ELF-1 (cell line): ENCODE measurements around the gene VWA5B2.
A peak's percentile ranks its signal among the peaks of the same experiment; 100 is the strongest.

Source experiments
- DNase-seq: peaks from one replicate; pipeline ENCODE4 v3.0.0-alpha.2; 2016; ENCODE audit warnings: low read depth, low spot score

VWA5B2 gene

GRCh38 chr3:184223946-184224345 lies 5.4 kb upstream of the VWA5B2 start:
- no peak for DNase-seq

GRCh38 chr3:184227481-184227935 lies 1.9 kb upstream of the VWA5B2 start:
- peak; percentile 60 for DNase-seq

DNA sequence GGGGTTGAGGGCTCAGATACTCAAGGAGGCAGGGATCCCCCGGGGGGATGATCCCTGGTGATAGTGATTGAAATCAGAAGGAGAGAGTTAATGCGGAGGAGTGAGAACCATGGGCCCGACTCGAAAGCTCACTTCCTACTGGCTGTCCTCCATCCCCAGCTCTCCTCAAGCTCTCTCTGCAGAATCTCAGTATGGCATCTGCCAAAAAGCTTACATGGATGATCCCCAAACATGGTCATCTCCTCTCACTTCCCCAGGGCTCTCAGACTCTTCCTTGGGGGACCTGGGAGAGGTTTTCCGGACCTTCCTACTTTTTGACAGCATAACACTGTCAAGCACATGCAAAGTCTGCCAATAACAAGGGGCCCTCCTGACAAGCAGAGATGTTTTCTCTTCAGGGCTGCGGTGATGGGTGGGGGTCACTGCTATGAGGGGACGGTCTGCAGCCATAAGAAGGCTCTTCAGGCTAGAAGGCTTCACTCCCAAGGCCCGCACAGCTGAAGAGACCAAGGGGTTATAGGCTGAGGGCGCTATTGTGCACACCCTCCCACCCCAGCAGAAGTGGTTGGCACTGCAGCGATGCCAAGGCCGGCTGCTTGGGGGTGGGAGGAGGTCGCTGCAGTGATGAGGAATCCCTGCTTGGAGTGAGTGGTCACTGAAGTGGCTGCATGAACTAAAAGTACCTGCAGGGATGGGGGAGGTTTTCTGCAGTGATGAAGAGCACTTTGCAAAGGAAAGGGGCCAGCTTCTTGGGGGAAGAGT lies 828 bp upstream of the VWA5B2 start:
- DNase-seq, result no peak

- no peak for DNase-seq
Measured at GRCh38 chr3:184230081-184230602, 757 bp downstream of the VWA5B2 start.

- DNase-seq, result no peak
Measured at GRCh38 chr3:184230603-184231528, 1.5 kb downstream of the VWA5B2 start.

GRCh38 chr3:184231671-184232070 lies 2.3 kb downstream of the VWA5B2 start:
- no peak for DNase-seq

- DNase-seq, result no peak
Measured at GRCh38 chr3:184233127-184233843, 3.9 kb downstream of the VWA5B2 start.

- DNase-seq, result no peak
Measured at GRCh38 chr3:184234224-184234623, 4.8 kb downstream of the VWA5B2 start.

GRCh38 chr3:184234671-184235380 lies 5.4 kb downstream of the VWA5B2 start:
- DNase-seq, result no peak

GRCh38 chr3:184235381-184236032 lies 6.1 kb downstream of the VWA5B2 start:
- DNase-seq, result no peak

DNA sequence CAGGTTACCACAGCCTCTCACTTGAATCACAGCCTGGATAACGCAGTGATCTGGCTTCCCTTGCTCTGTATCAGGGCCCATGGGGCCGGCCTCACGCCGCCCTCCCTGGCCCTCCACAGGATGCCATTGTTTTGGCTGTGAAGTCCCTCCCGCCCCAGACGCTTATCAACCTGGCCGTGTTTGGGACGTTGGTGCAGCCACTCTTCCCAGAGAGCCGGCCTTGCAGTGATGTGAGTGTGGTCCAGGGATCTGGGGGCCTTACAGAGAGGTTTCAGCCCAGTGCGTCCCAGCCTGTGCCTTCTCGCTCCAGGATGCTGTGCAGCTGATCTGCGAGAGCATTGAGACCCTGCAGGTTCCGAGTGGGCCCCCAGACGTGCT lies 6.6 kb downstream of the VWA5B2 start:
- no peak for DNase-seq

- DNase-seq, result no peak
Measured at GRCh38 chr3:184236636-184237035, 7.3 kb downstream of the VWA5B2 start.

DNA sequence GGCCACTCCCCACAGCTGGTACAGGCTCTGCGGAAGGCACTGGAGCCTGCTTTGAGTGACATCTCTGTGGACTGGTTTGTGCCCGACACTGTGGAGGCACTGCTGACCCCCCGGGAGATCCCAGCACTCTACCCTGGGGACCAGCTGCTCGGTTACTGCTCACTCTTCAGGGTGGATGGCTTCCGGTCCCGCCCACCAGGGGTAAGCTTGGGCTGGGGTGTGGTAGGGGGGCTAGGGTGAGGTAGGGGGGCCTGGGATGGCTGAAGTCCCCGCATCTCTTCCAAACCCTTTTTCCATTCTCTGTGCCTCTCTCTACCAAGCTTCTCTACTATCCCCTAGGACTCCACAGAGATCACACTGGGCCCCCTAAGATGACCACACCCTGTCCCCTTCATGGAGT lies 7.8 kb downstream of the VWA5B2 start:
- no peak for DNase-seq

DNA sequence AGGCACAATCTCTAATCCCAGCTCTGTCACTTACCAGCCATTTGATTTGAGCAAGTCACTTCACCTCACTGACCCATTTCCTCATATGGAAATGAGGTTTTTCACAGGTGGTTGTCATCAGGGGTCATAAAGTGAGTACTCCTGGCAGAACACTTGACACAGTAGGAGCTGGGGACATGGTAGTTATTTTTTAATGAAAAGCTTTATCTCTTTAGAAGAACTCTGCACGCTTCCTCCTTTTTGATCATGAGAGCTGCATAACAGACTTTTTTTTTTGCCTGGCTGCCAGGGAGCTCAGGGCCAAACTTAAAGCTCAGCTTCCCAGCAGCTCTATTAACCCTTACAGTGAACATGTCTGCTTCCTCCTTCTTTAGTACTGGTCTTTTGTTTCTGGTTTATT lies 8.4 kb downstream of the VWA5B2 start:
- no peak for DNase-seq

DNA sequence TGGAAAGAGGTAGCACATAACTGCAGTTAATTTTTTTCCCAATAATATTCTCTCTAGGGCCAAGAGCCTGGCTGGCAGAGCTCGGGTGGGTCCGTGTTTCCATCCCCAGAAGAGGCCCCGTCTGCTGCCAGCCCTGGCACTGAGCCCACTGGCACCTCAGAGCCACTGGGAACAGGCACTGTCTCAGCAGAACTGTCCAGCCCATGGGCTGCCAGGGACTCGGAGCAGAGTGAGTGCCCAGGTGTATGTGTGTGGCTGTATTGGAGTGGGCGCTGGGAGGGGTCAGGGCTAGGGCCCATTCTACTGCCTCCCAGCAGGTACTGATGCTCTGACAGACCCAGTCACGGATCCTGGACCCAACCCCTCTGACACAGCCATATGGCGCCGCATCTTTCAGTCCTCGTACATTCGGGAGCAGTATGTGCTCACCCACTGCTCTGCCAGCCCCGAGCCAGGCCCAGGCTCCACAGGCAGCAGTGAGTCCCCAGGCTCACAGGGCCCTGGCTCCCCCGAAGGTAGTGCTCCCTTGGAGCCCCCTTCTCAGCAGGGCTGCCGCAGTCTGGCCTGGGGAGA lies 8.9 kb downstream of the VWA5B2 start:
- DNase-seq, result no peak

DNA sequence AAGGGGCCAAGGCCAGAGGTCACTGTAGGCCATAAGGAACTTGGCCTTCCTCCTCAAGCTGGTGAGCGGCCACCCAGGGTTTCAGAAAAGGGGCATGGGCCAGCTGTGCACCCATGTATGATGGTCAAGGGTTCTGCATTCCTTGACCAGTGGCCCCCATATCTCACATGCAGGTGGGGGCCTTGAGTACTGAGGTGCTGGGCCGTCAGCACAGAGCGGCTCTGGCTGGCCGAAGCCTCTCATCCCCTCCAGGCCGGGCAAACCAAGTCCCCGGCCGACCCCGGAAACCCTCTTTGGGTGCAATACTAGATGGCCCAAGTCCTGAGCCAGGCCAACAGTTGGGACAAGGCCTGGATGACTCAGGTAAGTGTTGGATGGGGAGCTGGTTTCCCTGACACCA lies 9.8 kb downstream of the VWA5B2 start:
- no peak for DNase-seq

DNA sequence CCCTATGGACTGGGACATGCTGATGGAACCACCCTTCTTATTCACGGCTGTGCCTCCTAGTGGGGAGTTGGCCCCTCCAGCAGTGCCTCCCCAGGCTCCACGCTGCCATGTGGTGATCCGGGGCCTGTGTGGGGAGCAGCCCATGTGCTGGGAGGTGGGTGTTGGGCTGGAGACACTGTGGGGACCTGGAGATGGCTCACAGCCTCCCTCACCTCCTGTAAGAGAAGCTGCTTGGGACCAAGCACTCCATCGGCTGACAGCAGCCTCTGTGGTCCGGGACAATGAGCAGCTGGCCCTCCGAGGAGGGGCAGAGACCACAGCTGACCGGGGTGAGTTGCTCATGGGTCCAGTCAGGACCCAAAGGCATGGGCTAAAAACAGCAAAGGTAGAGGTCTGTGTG lies 10.3 kb downstream of the VWA5B2 start:
- no peak for DNase-seq

DNA sequence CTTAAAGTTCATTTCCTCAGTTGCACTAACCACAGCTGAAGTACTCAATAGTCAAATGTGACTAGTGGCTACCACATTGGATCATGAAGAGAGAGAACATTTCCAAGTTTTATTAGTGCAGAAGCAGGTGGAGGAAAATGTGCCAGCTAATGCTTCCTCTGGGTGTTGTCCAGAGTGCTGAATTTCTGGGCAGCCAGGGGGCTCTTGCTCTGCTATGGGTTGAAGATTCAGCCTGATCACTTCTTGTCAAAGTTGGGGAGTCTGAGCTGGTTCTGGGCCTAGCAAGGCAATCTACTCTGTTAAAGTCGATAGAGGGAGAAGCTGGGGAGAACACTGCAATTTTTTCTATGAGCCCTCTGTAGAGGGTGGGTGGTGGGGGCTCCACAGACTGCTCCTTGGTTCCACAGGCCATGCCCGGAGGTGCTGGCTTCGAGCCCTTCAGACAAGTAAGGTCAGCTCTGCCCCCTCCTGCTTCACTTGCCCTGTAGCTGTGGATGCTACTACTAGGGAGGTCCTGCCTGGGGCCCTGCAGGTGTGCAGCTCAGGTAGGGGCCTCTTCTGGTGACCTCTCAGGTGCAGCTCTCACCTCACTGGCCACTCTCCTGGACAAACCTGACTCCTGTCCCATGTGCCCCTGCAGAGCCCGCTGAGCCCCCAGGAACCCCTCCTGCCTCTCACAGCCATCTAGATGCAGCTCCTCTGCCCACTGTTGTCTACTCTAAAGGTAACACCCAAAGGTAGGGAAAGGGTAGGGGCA lies 11.2 kb downstream of the VWA5B2 start:
- no peak for DNase-seq

DNA sequence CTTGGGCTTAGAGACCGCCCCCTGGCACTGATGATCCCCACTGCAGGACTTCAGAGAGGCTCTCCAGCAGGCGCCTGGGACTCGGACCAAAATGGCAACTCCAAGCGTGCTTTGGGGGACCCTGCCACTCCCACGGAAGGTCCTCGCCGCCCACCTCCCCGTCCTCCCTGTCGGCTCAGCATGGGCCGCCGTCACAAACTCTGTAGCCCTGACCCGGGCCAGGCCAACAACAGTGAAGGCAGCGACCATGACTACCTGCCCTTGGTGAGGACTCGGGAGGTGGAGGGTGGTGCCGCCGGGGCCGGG lies 11.7 kb downstream of the VWA5B2 start:
- no peak for DNase-seq
